Superior temporal gyrus (tissue), 1 donor: ENCODE measurements around the gene HGFAC.

ENCODE experiments used
- DNase-seq: peaks from one replicate; pipeline ENCODE4 v3.0.0-alpha.2; 2016; ENCODE audit errors: extremely low spot score

HGFAC gene

GRCh38 chr4:3485886-3486540 lies 44.2 kb downstream of the HGFAC start:
- DNase-seq: no peak

GRCh38 chr4:3486541-3487540 lies 45.1 kb downstream of the HGFAC start:
- peak; percentile 28 for DNase-seq

- no peak for DNase-seq
These were observed 46.1 kb downstream of the HGFAC start for GRCh38 chr4:3487861-3488260.

GRCh38 chr4:3488820-3489219 lies 47.1 kb downstream of the HGFAC start:
- no peak for DNase-seq

- no peak for DNase-seq
These were observed 47.7 kb downstream of the HGFAC start for GRCh38 chr4:3489451-3489962.

- DNase-seq: no peak
These were observed 50.1 kb downstream of the HGFAC start for GRCh38 chr4:3491681-3492405.

- DNase-seq: no peak
These were observed 51.3 kb downstream of the HGFAC start for GRCh38 chr4:3492741-3493719.

- no peak for DNase-seq
These were observed 52.1 kb downstream of the HGFAC start for GRCh38 chr4:3493720-3494461.

GRCh38 chr4:3494462-3494871 lies 52.7 kb downstream of the HGFAC start:
- DNase-seq: no peak

GRCh38 chr4:3495204-3495975 lies 53.6 kb downstream of the HGFAC start:
- no peak for DNase-seq

GRCh38 chr4:3496021-3496420 lies 54.3 kb downstream of the HGFAC start:
- no peak for DNase-seq

GRCh38 chr4:3497095-3497494 lies 55.3 kb downstream of the HGFAC start:
- DNase-seq: no peak

GRCh38 chr4:3497523-3498389 lies 56.0 kb downstream of the HGFAC start:
- no peak for DNase-seq

GRCh38 chr4:3498407-3498806 lies 56.6 kb downstream of the HGFAC start:
- DNase-seq: no peak
